CD4-positive, alpha-beta T cell treated with Interferon alpha-2 for 1 hour (primary cell): ENCODE data around the gene SLC16A3.

ENCODE experiments used
- DNase-seq, 2 donors: peaks; one replicate each; pipeline ENCODE4 v3.0.0-alpha.2; 2020 to 2022

Gene SLC16A3

GRCh38 chr17:82287868-82288801 is 59.3 kb downstream of the SLC16A3 start:
- no peak for DNase-seq
